Astrocyte (in vitro differentiated cells and primary cell): ENCODE measurements around the gene COL6A3.

ENCODE experiments used
- EZH2 ChIP-seq: IDR thresholded peaks from 2 replicates; pipeline ENCODE4 v1.6.1; 2012; ENCODE audit warnings: mild to moderate bottlenecking, low read length, inconsistent platforms; ENCODE audit not compliant: insufficient read depth
- TF ChIP-seq, protein P1 (sequence below): IDR thresholded peaks from 2 replicates; pipeline ENCODE4 v1.5.1; 2011; ENCODE audit warnings: low read depth, mild to moderate bottlenecking, inconsistent platforms, low read length, moderate library complexity; ENCODE audit not compliant: insufficient read depth

DNA sequence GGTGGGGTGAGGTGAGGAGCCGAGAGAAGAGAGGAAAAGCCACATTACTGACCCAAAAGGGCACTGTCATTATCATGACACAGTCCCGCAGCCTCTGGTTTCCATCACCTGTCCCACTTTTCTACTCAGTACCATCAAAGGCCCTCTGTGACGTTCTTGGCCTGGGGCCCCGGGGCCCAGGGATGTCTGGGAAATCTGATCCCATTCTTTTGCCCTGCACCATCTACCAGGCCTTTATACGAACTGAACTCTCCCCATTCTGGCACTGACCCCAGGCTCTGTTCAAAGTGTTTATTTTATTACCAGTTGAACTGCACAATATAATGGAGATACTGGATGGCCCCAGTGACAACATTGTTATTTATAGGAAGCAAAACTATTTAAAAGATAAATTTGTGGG is 89.1 kb downstream of the COL6A3 start:
- TF ChIP-seq, protein P1, sequence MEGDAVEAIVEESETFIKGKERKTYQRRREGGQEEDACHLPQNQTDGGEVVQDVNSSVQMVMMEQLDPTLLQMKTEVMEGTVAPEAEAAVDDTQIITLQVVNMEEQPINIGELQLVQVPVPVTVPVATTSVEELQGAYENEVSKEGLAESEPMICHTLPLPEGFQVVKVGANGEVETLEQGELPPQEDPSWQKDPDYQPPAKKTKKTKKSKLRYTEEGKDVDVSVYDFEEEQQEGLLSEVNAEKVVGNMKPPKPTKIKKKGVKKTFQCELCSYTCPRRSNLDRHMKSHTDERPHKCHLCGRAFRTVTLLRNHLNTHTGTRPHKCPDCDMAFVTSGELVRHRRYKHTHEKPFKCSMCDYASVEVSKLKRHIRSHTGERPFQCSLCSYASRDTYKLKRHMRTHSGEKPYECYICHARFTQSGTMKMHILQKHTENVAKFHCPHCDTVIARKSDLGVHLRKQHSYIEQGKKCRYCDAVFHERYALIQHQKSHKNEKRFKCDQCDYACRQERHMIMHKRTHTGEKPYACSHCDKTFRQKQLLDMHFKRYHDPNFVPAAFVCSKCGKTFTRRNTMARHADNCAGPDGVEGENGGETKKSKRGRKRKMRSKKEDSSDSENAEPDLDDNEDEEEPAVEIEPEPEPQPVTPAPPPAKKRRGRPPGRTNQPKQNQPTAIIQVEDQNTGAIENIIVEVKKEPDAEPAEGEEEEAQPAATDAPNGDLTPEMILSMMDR = no peak
- no peak for TF ChIP-seq EZH2
